OCI-LY1 (cell line): ENCODE data around the gene PEF1.

Experiments used
- H2AFZ ChIP-seq: fragments of 200-600 bp; sonication (generic), shearing (Covaris generic); 2 replicates; pipeline ENCODE4 v1.6.0; 2014; ENCODE audit warnings: antibody characterized with exemption, mild to moderate bottlenecking, low read length
- H3F3A ChIP-seq: fragments of 200-600 bp; sonication (generic), shearing (Covaris generic); 2 replicates; pipeline ENCODE4 v1.6.0; 2014; ENCODE audit warnings: mild to moderate bottlenecking, antibody characterized with exemption, low read length, moderate library complexity; ENCODE audit not compliant: insufficient read depth
- H3K27ac ChIP-seq: fragments of 200-600 bp; sonication (generic); 2 replicates; pipeline ENCODE4 v1.5.1; 2014; ENCODE audit warnings: low read length, mixed run types, mild to moderate bottlenecking, low read depth; ENCODE audit not compliant: poor library complexity, severe bottlenecking
- H3K27me3 ChIP-seq: fragments of 200-600 bp; sonication (generic); 2 replicates; pipeline ENCODE4 v1.6.0; 2014; ENCODE audit warnings: antibody characterized with exemption, mild to moderate bottlenecking, low read length, moderate library complexity; ENCODE audit not compliant: insufficient read depth
- H3K36me3 ChIP-seq: fragments of 200-600 bp; sonication (generic); 2 replicates; pipeline ENCODE4 v1.6.1; 2014; ENCODE audit warnings: mild to moderate bottlenecking, antibody characterized with exemption, low read length, moderate library complexity, mixed read lengths; ENCODE audit not compliant: insufficient read depth
- H3K4me1 ChIP-seq: fragments of 200-600 bp; sonication (generic); 2 replicates; pipeline ENCODE4 v1.5.1; 2014; ENCODE audit warnings: mild to moderate bottlenecking, low read length, moderate library complexity; ENCODE audit not compliant: insufficient read depth, severe bottlenecking
- H3K4me2 ChIP-seq: fragments of 200-600 bp; sonication (generic), shearing (Covaris generic); 2 replicates; pipeline ENCODE4 v1.6.1; 2014; ENCODE audit warnings: low read length
- H3K4me3 ChIP-seq: fragments of 200-600 bp; sonication (generic); 2 replicates; pipeline ENCODE4 v1.5.1; 2014; ENCODE audit warnings: low read length, low read depth, mild to moderate bottlenecking, mixed read lengths; ENCODE audit not compliant: poor library complexity, severe bottlenecking
- H3K79me2 ChIP-seq: fragments of 200-600 bp; shearing (Covaris generic); 2 replicates; pipeline ENCODE4 v1.6.1; 2016; ENCODE audit warnings: mixed run types, low read length, mixed read lengths; ENCODE audit not compliant: insufficient read depth
- H3K9ac ChIP-seq: fragments of 200-600 bp; sonication (generic), shearing (Covaris generic); 2 replicates; pipeline ENCODE4 v1.6.1; 2014; ENCODE audit warnings: mild to moderate bottlenecking, low read length, mixed read lengths
- H3K9me2 ChIP-seq: fragments of 200-600 bp; sonication (generic), shearing (Covaris generic); 2 replicates; pipeline ENCODE4 v1.6.1; 2014; ENCODE audit warnings: low read depth, mild to moderate bottlenecking, low read length, mixed read lengths
- H3K9me3 ChIP-seq: fragments of 200-600 bp; shearing (Covaris generic); 2 replicates; pipeline ENCODE4 v1.6.1; 2014; ENCODE audit warnings: low read length, mixed read lengths
- H4K20me1 ChIP-seq: fragments of 200-600 bp; sonication (generic), shearing (Covaris generic); 2 replicates; pipeline ENCODE4 v1.6.0; 2016; ENCODE audit warnings: mild to moderate bottlenecking, low read length; ENCODE audit not compliant: insufficient read depth
- CTCF ChIP-seq: fragments of 200-600 bp; sonication (generic), shearing (Covaris generic); IDR thresholded peaks from 2 replicates; pipeline ENCODE4 v1.5.1; 2017; ENCODE audit warnings: mild to moderate bottlenecking, antibody characterized with exemption, low read length, moderate library complexity, mixed read lengths
- EZH2 ChIP-seq: fragments of 200-600 bp; sonication (generic), shearing (Covaris generic); IDR thresholded peaks from 2 replicates; pipeline ENCODE4 v1.8.0; 2017; ENCODE audit warnings: borderline replicate concordance, mixed run types, mild to moderate bottlenecking, antibody characterized with exemption, low read length, moderate library complexity, mixed read lengths

The PEF1 gene

GRCh38 chr1:31586376-31587327 is 58.0 kb downstream of the PEF1 start:
- H3K36me3 ChIP-seq, result no peaks in the 10 kb centered on the region
- no peaks in the 10 kb centered on the region for H3K9me3 ChIP-seq
- H3K9me2 ChIP-seq, result no peaks in the 10 kb centered on the region
- no peak for TF ChIP-seq CTCF
- no peak for TF ChIP-seq EZH2
- no peaks in the 10 kb centered on the region for H4K20me1 ChIP-seq
- H3K9ac ChIP-seq, result no peak overlapping the region
- no peak overlapping the region for H3K4me3 ChIP-seq
- no peaks in the 10 kb centered on the region for H3F3A ChIP-seq
- no peaks in the 10 kb centered on the region for H3K79me2 ChIP-seq
- peaks cover 4% of the 10 kb centered on the region; the same call in 1 of the 2 replicates for H3K27me3 ChIP-seq
- H3K4me1 ChIP-seq, result no peaks in the 10 kb centered on the region
- no peak overlapping the region for H2AFZ ChIP-seq
- no peak overlapping the region for H3K4me2 ChIP-seq
- no peak overlapping the region for H3K27ac ChIP-seq

DNA sequence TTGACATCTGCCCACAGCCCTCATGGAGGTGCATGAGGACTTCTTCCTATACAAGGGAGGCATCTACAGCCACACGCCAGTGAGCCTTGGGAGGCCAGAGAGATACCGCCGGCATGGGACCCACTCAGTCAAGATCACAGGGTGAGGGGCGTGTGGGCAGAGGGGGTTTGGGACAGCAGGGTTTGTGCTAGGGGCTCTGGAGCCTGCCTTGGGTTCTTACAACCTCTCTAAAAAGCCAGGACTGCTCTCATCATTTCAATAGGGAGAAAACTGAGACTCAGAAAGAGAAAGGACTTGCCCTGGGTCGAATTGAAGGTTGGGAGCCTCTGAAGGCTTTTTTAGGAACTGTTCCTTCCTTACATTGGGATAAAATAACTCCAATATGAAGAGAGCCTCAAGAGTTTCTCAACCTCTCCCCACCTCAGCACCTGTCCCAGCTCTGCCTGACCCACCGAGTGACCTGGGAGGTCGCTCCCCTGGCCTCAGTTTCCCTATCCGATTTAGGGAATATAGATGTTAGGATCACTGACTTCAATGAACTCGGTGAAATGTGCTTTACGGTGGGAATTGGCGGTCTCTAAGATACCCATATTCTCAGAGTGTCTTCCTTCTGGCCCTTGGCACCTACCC is 58.8 kb downstream of the PEF1 start:
- no peak overlapping the region for H3K27ac ChIP-seq

More for the DNA sequence above, 58.8 kb downstream of the PEF1 start:
- Histone ChIP-seq H3K36me3 (no peaks in the 10 kb centered on the region), H3K27me3 (peaks cover 2% of the 10 kb centered on the region; the same call in 1 of the 2 replicates), H3K4me1 (no peaks in the 10 kb centered on the region), H4K20me1 (no peaks in the 10 kb centered on the region), H3F3A (no peaks in the 10 kb centered on the region), H3K9me3 (no peaks in the 10 kb centered on the region), H3K9ac (no peak overlapping the region), H3K79me2 (no peaks in the 10 kb centered on the region), H3K4me2 (no peak overlapping the region), H2AFZ (no peak overlapping the region), H3K4me3 (no peak overlapping the region), H3K9me2 (no peaks in the 10 kb centered on the region)
- TF ChIP-seq EZH2 (no peak), CTCF (no peak)
